ENCODE data around the gene MYO18B.

Gene MYO18B

GRCh38 chr22:25828422-25828821, 86.4 kb downstream of the MYO18B start:
- no peak for DNase-seq (ENCODE audit: low read depth)

- no peak for DNase-seq (ENCODE audit: low read depth)
These were observed 87.2 kb downstream of the MYO18B start for GRCh38 chr22:25829237-25829636.

- DNase-seq (ENCODE audit: low read depth): no peak
These were observed 88.1 kb downstream of the MYO18B start for GRCh38 chr22:25829808-25830777.

- DNase-seq (ENCODE audit: low read depth): no peak
These were observed 91.1 kb downstream of the MYO18B start for GRCh38 chr22:25833091-25833490.

- DNase-seq (ENCODE audit: low read depth): no peak
These were observed 91.7 kb downstream of the MYO18B start for GRCh38 chr22:25833676-25834075.

GRCh38 chr22:25834490-25834889, 92.5 kb downstream of the MYO18B start:
- DNase-seq (ENCODE audit: low read depth): no peak

- DNase-seq (ENCODE audit: low read depth): no peak
These were observed 93.4 kb downstream of the MYO18B start for GRCh38 chr22:25835348-25835747.

GRCh38 chr22:25837288-25837900, 95.4 kb downstream of the MYO18B start:
- DNase-seq (ENCODE audit: low read depth): no peak

GRCh38 chr22:25838960-25839741, 97.2 kb downstream of the MYO18B start:
- DNase-seq (ENCODE audit: low read depth): no peak

GRCh38 chr22:25839755-25840154, 97.8 kb downstream of the MYO18B start:
- DNase-seq (ENCODE audit: low read depth): no peak

- no peak for DNase-seq (ENCODE audit: low read depth)
These were observed 98.2 kb downstream of the MYO18B start for GRCh38 chr22:25840167-25840566.

GRCh38 chr22:25840891-25841290, 98.9 kb downstream of the MYO18B start:
- DNase-seq (ENCODE audit: low read depth): no peak

GRCh38 chr22:25841775-25842174, 99.8 kb downstream of the MYO18B start:
- no peak for DNase-seq (ENCODE audit: low read depth)

GRCh38 chr22:25843660-25844405, 101.8 kb downstream of the MYO18B start:
- DNase-seq (ENCODE audit: low read depth): no peak

GRCh38 chr22:25844601-25845000, 102.6 kb downstream of the MYO18B start:
- no peak for DNase-seq (ENCODE audit: low read depth)

- no peak for DNase-seq (ENCODE audit: low read depth)
These were observed 104.2 kb downstream of the MYO18B start for GRCh38 chr22:25845985-25846745.

- DNase-seq (ENCODE audit: low read depth): no peak
These were observed 105.5 kb downstream of the MYO18B start for GRCh38 chr22:25847451-25847850.

- no peak for DNase-seq (ENCODE audit: low read depth)
These were observed 107.0 kb downstream of the MYO18B start for GRCh38 chr22:25848954-25849353.

- DNase-seq (ENCODE audit: low read depth): no peak
These were observed 107.5 kb downstream of the MYO18B start for GRCh38 chr22:25849522-25849921.

- no peak for DNase-seq (ENCODE audit: low read depth)
These were observed 110.2 kb downstream of the MYO18B start for GRCh38 chr22:25852223-25852622.

- DNase-seq (ENCODE audit: low read depth): no peak
These were observed 111.1 kb downstream of the MYO18B start for GRCh38 chr22:25853078-25853477.
